Natural killer cell treated with Interleukin-12 subunit alpha and Interleukin-12 subunit beta and Interleukin-15 and Interleukin-18, amount 100 ng/mL, for 72 hours (primary cell): ENCODE data around the gene ATP2B3. TPM values are rescaled to one million over a fixed set of nuclear protein-coding genes. Genes with fewer than 3 reads are reported as not detected.
A peak's percentile ranks its signal among the peaks of the same experiment; 100 is the strongest.

Experiments
- ATAC-seq, 2 donors: fragments of 150-1000 bp; cut with Tn5 transposase in 1 of 2; sonication (Bioruptor Pico), chemical (Tn5 transposase) in 1 of 2; 2 replicates each; pipeline ENCODE4 v1.10.0; 2021
- DNase-seq: peaks from one replicate; pipeline ENCODE4 v3.0.0; 2022; ENCODE audit warnings: low spot score
- H3K27ac Mint-ChIP-seq, 2 donors: 1 replicate in 1 of 2; 2 replicates in 1 of 2; pipeline ENCODE4 v1.8.0; 2022; ENCODE audit warnings: mixed read lengths in 2 of 2, mild to moderate bottlenecking in 1 of 2, moderate library complexity in 1 of 2
- H3K27me3 Mint-ChIP-seq, 2 donors: 1 replicate in 1 of 2; 2 replicates in 1 of 2; pipeline ENCODE4 v1.8.0; 2022; ENCODE audit warnings: mixed read lengths in 2 of 2
- H3K36me3 Mint-ChIP-seq: one replicate; pipeline ENCODE4 v1.8.0; 2022; ENCODE audit warnings: mixed read lengths
- H3K4me1 Mint-ChIP-seq, 2 donors: 1 replicate in 1 of 2; 2 replicates in 1 of 2; pipeline ENCODE4 v1.8.0; 2022; ENCODE audit warnings: low read depth in 2 of 2, mixed read lengths in 2 of 2, mild to moderate bottlenecking in 1 of 2
- H3K4me3 Mint-ChIP-seq: one replicate; pipeline ENCODE4 v1.8.0; 2022; ENCODE audit warnings: mixed read lengths
- H3K9me3 Mint-ChIP-seq: 2 replicates; pipeline ENCODE4 v1.8.0; 2022; ENCODE audit warnings: mixed read lengths
- total RNA-seq, 2 donors: library from RNA; stranded (reverse); gene quantifications; one replicate each; pipeline ENCODE4 v1.2.3, GENCODE V29; 2022

The ATP2B3 gene
- total RNA-seq, 2 donors from 2014 or later = not detected

GRCh38 chrX:153522259-153522658 lies 4.8 kb downstream of the ATP2B3 start:
- Mint-ChIP-seq H3K4me3 (no peak overlapping the region), H3K9me3 (no peaks in the 10 kb centered on the region), H3K27ac (no peak overlapping the region), H3K36me3 (no peaks in the 10 kb centered on the region), H3K4me1 (peaks cover 0 to 3% of the 10 kb centered on the region in 2 donors), H3K27me3 (peaks cover 0 to 10% of the 10 kb centered on the region in 2 donors)
- DNase-seq = no peak
- ATAC-seq = no peak

GRCh38 chrX:153523269-153523668 lies 5.8 kb downstream of the ATP2B3 start:
- H3K9me3 Mint-ChIP-seq = no peaks in the 10 kb centered on the region
- no peaks in the 10 kb centered on the region for H3K36me3 Mint-ChIP-seq
- ATAC-seq (no peak), DNase-seq (no peak)
- H3K4me3 Mint-ChIP-seq = no peak overlapping the region
- peaks cover 0 to 13% of the 10 kb centered on the region in 2 donors for H3K27me3 Mint-ChIP-seq
- H3K27ac Mint-ChIP-seq = no peak overlapping the region
- H3K4me1 Mint-ChIP-seq = peaks cover 0 to 3% of the 10 kb centered on the region in 2 donors

- Mint-ChIP-seq H3K9me3 (no peaks in the 10 kb centered on the region), H3K27ac (no peak overlapping the region), H3K36me3 (no peaks in the 10 kb centered on the region), H3K4me1 (peaks cover 0 to 3% of the 10 kb centered on the region in 2 donors), H3K4me3 (no peak overlapping the region), H3K27me3 (peaks cover 0 to 11% of the 10 kb centered on the region in 2 donors)
- no peak for ATAC-seq
- no peak for DNase-seq
These were observed 6.8 kb downstream of the ATP2B3 start for GRCh38 chrX:153524234-153524633.

GRCh38 chrX:153525451-153525850 lies 8.0 kb downstream of the ATP2B3 start:
- Mint-ChIP-seq H3K4me1 (peaks cover 0 to 3% of the 10 kb centered on the region in 2 donors), H3K27me3 (peaks cover 0 to 11% of the 10 kb centered on the region in 2 donors), H3K27ac (no peak overlapping the region), H3K4me3 (no peak overlapping the region), H3K9me3 (no peaks in the 10 kb centered on the region), H3K36me3 (no peaks in the 10 kb centered on the region)
- DNase-seq (no peak), ATAC-seq (no peak)

GRCh38 chrX:153526042-153526441 lies 8.6 kb downstream of the ATP2B3 start:
- Mint-ChIP-seq H3K36me3 (no peaks in the 10 kb centered on the region), H3K27ac (no peak overlapping the region), H3K27me3 (peaks cover 0 to 11% of the 10 kb centered on the region in 2 donors), H3K4me3 (no peak overlapping the region), H3K9me3 (no peaks in the 10 kb centered on the region), H3K4me1 (peaks cover 0 to 3% of the 10 kb centered on the region in 2 donors)
- no peak for DNase-seq
- ATAC-seq = no peak

GRCh38 chrX:153526801-153527200 lies 9.4 kb downstream of the ATP2B3 start:
- DNase-seq (no peak), ATAC-seq (no peak)
- H3K4me1 Mint-ChIP-seq = peaks cover 0 to 2% of the 10 kb centered on the region in 2 donors
- H3K27ac Mint-ChIP-seq = no peak overlapping the region
- no peaks in the 10 kb centered on the region for H3K9me3 Mint-ChIP-seq
- H3K36me3 Mint-ChIP-seq = no peaks in the 10 kb centered on the region
- no peak overlapping the region for H3K4me3 Mint-ChIP-seq
- H3K27me3 Mint-ChIP-seq = peaks cover 0 to 9% of the 10 kb centered on the region in 2 donors

GRCh38 chrX:153527208-153527607 lies 9.8 kb downstream of the ATP2B3 start:
- no peak overlapping the region for H3K4me3 Mint-ChIP-seq
- no peak overlapping the region for H3K27ac Mint-ChIP-seq
- no peaks in the 10 kb centered on the region for H3K36me3 Mint-ChIP-seq
- DNase-seq = no peak
- H3K4me1 Mint-ChIP-seq = no peaks in the 10 kb centered on the region
- no peaks in the 10 kb centered on the region for H3K9me3 Mint-ChIP-seq
- ATAC-seq = no peak
- H3K27me3 Mint-ChIP-seq = peaks cover 0 to 7% of the 10 kb centered on the region in 2 donors

GRCh38 chrX:153530411-153531129 lies 13.1 kb downstream of the ATP2B3 start:
- no peaks in the 10 kb centered on the region for H3K4me1 Mint-ChIP-seq
- no peaks in the 10 kb centered on the region for H3K9me3 Mint-ChIP-seq
- H3K27ac Mint-ChIP-seq = no peak overlapping the region
- H3K36me3 Mint-ChIP-seq = no peaks in the 10 kb centered on the region
- DNase-seq = no peak
- no peak for ATAC-seq
- H3K27me3 Mint-ChIP-seq = peaks cover 0 to 7% of the 10 kb centered on the region in 2 donors
- no peak overlapping the region for H3K4me3 Mint-ChIP-seq

GRCh38 chrX:153533091-153533490 lies 15.6 kb downstream of the ATP2B3 start:
- Mint-ChIP-seq H3K27me3 (peaks cover 0 to 2% of the 10 kb centered on the region in 2 donors), H3K4me1 (no peaks in the 10 kb centered on the region), H3K36me3 (no peaks in the 10 kb centered on the region), H3K27ac (no peak overlapping the region), H3K4me3 (no peak overlapping the region), H3K9me3 (no peaks in the 10 kb centered on the region)
- DNase-seq (no peak), ATAC-seq (no peak)

- H3K27me3 Mint-ChIP-seq = peaks cover 0 to 6% of the 10 kb centered on the region in 2 donors
- no peak overlapping the region for H3K27ac Mint-ChIP-seq
- ATAC-seq (no peak), DNase-seq (no peak)
- no peaks in the 10 kb centered on the region for H3K4me1 Mint-ChIP-seq
- H3K9me3 Mint-ChIP-seq = no peaks in the 10 kb centered on the region
- no peak overlapping the region for H3K4me3 Mint-ChIP-seq
- no peaks in the 10 kb centered on the region for H3K36me3 Mint-ChIP-seq
These were observed 19.6 kb downstream of the ATP2B3 start for GRCh38 chrX:153537080-153537479.

GRCh38 chrX:153537526-153538295 lies 20.3 kb downstream of the ATP2B3 start:
- ATAC-seq (no peak), DNase-seq (no peak)
- Mint-ChIP-seq H3K4me3 (no peak overlapping the region), H3K36me3 (no peaks in the 10 kb centered on the region), H3K27me3 (peaks cover 0 to 6% of the 10 kb centered on the region in 2 donors), H3K9me3 (no peaks in the 10 kb centered on the region), H3K27ac (no peak overlapping the region), H3K4me1 (no peaks in the 10 kb centered on the region)

GRCh38 chrX:153538424-153538823 lies 21.0 kb downstream of the ATP2B3 start:
- Mint-ChIP-seq H3K27me3 (peaks cover 0 to 6% of the 10 kb centered on the region in 2 donors), H3K27ac (no peak overlapping the region), H3K4me1 (no peaks in the 10 kb centered on the region), H3K9me3 (no peaks in the 10 kb centered on the region), H3K4me3 (no peak overlapping the region), H3K36me3 (no peaks in the 10 kb centered on the region)
- DNase-seq = no peak
- no peak for ATAC-seq

GRCh38 chrX:153539171-153539978 lies 21.9 kb downstream of the ATP2B3 start:
- Mint-ChIP-seq H3K4me1 (no peaks in the 10 kb centered on the region), H3K27me3 (peaks cover 0 to 6% of the 10 kb centered on the region in 2 donors), H3K27ac (no peak overlapping the region), H3K36me3 (no peaks in the 10 kb centered on the region), H3K9me3 (no peaks in the 10 kb centered on the region), H3K4me3 (no peak overlapping the region)
- ATAC-seq = peak; percentile 74 to 75
- DNase-seq = no peak

GRCh38 chrX:153539979-153540358 lies 22.5 kb downstream of the ATP2B3 start:
- Mint-ChIP-seq H3K27me3 (peaks cover 0 to 6% of the 10 kb centered on the region in 2 donors), H3K27ac (no peak overlapping the region), H3K4me1 (no peaks in the 10 kb centered on the region), H3K36me3 (no peaks in the 10 kb centered on the region), H3K4me3 (no peak overlapping the region), H3K9me3 (no peaks in the 10 kb centered on the region)
- DNase-seq = no peak
- no peak for ATAC-seq
